PFSK-1 (cell line): ENCODE results near the gene MAST3.

Experiments
- FOXP2 ChIP-seq: optimal IDR thresholded peaks from 2 replicates; pipeline ENCODE3; 2011; ENCODE audit warnings: borderline replicate concordance, control low read depth, inconsistent platforms; ENCODE audit not compliant: insufficient read depth; ENCODE audit errors: extremely low read length, extremely low read depth
- POLR2AphosphoS5 ChIP-seq: IDR thresholded peaks from 2 replicates; pipeline ENCODE4 v1.6.1; 2012; ENCODE audit warnings: low read depth, mild to moderate bottlenecking, control low read depth, low read length, moderate library complexity
- REST ChIP-seq, 2 experiments: IDR thresholded peaks; 2 replicates each; pipeline versions ENCODE4 v1.6.1 to v1.8.0; 2011 to 2012; ENCODE audit warnings: low read depth in 2 of 2, low read length in 2 of 2, control low read depth in 1 of 2, inconsistent platforms in 1 of 2, mild to moderate bottlenecking in 1 of 2, moderate library complexity in 1 of 2; ENCODE audit not compliant: insufficient read depth in 1 of 2
- SIN3A ChIP-seq: IDR thresholded peaks from 2 replicates; pipeline ENCODE4 v1.6.1; 2012; ENCODE audit warnings: mild to moderate bottlenecking, low read length, moderate library complexity, borderline replicate concordance; ENCODE audit not compliant: insufficient read depth
- TAF1 ChIP-seq: IDR thresholded peaks from 2 replicates; pipeline ENCODE4 v1.6.1; 2012; ENCODE audit warnings: low read length, control low read depth, borderline replicate concordance; ENCODE audit not compliant: insufficient read depth

The MAST3 gene

DNA sequence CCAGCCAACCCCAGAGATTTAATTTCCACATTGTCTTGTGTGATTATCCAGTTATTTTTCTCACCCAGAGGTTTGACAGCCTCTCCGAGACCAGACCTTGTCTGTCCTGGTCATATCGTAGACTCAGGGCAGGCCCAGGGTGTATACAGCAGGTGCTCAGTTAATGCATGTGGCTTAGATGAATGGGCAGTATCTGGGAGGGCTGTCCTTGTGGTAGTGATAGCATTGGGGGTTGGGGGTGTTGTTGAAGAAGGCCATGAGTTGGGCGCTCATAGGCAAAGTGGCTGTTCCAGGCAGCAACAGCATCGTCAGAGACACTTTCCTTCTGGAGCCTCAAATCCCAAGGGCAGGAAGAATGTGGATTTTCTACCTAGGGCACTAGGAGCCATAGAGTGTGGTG lies 16.9 kb downstream of the MAST3 start:
- TF ChIP-seq REST (IDR thresholded peaks at IDR 0.05; ENCODE audit: insufficient read depth in 1 of 2, low read depth in 2 of 2, low read length in 2 of 2) (no peak), POLR2AphosphoS5 (no peak), SIN3A (no peak), FOXP2 (no peak), TAF1 (no peak)

GRCh38 chr19:18117364-18117691 lies 19.8 kb downstream of the MAST3 start:
- TF ChIP-seq REST (IDR thresholded peaks at IDR 0.05; ENCODE audit: insufficient read depth in 1 of 2, low read depth in 2 of 2, low read length in 2 of 2), result no peak
- no peak for TF ChIP-seq POLR2AphosphoS5
- no peak for TF ChIP-seq SIN3A
- TF ChIP-seq TAF1, result no peak
- no peak for TF ChIP-seq FOXP2

DNA sequence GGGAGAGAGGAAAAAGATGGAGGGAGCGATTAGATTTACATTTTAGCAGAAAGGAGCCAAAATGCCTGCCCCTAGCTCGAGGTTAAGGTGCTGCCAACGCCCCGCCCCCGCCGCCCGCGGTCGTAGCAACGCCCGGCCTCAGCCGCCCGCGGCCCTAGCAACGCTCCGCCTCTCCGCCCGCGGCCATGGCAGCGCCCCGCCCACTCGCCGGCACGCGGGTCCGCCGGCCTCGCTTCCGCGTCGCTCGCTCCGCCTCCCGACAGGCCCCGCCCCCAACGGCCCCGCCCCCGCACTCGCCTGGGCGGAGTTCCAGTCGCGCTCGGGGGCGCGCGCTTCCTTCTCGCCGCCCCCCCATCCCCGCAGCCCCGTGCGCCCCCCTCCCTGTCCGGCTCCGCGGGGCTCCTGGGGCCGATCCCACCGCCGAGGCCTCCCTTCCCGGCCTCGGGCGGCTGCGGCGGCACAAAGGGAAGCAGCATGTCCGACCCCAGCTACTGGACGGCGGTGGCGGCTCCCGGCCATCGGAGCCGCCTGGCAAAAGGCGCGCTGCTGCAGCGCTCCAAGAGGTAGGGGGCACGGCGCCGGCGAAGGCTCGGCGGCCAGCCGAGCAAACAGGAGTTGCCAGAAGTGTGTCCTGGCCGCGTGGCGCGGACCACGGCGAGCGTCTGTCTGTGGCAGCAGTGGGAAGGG lies 20.3 kb downstream of the MAST3 start:
- no peak for TF ChIP-seq TAF1
- TF ChIP-seq SIN3A, result 0 out of 2 replicates have a peak, but pooled peaks have one; percentile 46
- TF ChIP-seq REST (IDR thresholded peaks at IDR 0.05; ENCODE audit: insufficient read depth in 1 of 2, low read depth in 2 of 2, low read length in 2 of 2), result no peak
- peak; percentile 58 for TF ChIP-seq FOXP2
- peak; percentile 42; the same call in 1 of the 2 replicates for TF ChIP-seq POLR2AphosphoS5

- TF ChIP-seq SIN3A, result no peak
Observed at GRCh38 chr19:18118420-18119012, 20.9 kb downstream of the MAST3 start.

- TF ChIP-seq FOXP2, result no peak
- no peak for TF ChIP-seq TAF1
- no peak for TF ChIP-seq REST (IDR thresholded peaks at IDR 0.05; ENCODE audit: insufficient read depth in 1 of 2, low read depth in 2 of 2, low read length in 2 of 2)
- TF ChIP-seq SIN3A, result no peak
- no peak for TF ChIP-seq POLR2AphosphoS5
Observed at GRCh38 chr19:18119013-18119716, 21.6 kb downstream of the MAST3 start.
